GM20431 (cell line): Measurements from ENCODE around the gene SSH3.

Experiments
- in situ Hi-C: fragments of 300-500 bp; cut with MseI, MboI; formaldehyde crosslinking; loops from one replicate; pipeline ENCODE4 v1.15.0; 2020; ENCODE audit warnings: low sequenced_read_pairs; ENCODE audit not compliant: unreplicated experiment

The SSH3 gene

GRCh38 chr11:67267188-67268080 is 35.9 kb upstream of the SSH3 start:
- in situ Hi-C loops, result no loop called here

DNA sequence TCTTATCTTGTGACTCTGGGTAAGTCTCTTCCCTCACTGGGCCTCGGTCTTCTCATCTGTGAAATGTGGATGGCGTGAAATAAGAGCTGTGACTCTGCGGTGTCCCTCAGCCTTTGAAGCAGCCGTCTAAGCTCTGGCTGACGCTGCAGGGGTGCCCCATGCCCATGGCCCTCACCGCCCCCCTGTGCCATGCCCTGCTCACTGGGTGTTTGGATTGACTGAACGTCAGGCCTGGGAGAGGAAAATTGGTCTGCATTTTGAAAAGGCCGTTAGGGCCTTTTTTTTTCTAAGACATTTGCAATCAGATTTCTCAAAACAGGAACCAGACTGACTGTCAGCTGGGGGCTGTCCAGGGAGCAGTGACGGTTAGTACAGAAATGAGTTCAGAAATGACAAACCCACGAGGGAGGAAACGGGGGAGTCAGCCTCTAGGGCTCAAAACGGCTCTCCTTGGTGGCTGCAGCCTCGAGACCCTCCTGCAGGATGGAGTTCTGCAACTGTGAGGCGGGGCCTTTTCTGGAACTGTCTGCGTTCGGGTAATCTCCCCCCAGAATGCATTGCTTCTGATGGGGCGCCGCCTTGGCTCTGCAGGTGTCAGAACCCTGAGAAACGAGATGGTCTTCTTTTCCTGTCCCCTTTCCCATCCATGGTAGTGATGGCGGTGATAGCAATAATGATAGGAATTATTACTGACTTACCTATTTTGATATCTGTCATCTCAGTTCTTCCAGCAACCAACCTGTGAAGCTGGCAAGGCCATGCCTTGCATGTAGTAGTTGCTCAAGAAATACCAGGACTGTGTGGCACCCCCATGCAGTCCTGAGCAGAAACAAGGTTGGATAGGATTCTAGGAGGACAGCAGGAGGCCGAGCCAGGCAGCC is 35.0 kb upstream of the SSH3 start:
- in situ Hi-C loops, result no loop called here

- in situ Hi-C loops, result no loop called here
These were observed 34.4 kb upstream of the SSH3 start for GRCh38 chr11:67268962-67269268.

DNA sequence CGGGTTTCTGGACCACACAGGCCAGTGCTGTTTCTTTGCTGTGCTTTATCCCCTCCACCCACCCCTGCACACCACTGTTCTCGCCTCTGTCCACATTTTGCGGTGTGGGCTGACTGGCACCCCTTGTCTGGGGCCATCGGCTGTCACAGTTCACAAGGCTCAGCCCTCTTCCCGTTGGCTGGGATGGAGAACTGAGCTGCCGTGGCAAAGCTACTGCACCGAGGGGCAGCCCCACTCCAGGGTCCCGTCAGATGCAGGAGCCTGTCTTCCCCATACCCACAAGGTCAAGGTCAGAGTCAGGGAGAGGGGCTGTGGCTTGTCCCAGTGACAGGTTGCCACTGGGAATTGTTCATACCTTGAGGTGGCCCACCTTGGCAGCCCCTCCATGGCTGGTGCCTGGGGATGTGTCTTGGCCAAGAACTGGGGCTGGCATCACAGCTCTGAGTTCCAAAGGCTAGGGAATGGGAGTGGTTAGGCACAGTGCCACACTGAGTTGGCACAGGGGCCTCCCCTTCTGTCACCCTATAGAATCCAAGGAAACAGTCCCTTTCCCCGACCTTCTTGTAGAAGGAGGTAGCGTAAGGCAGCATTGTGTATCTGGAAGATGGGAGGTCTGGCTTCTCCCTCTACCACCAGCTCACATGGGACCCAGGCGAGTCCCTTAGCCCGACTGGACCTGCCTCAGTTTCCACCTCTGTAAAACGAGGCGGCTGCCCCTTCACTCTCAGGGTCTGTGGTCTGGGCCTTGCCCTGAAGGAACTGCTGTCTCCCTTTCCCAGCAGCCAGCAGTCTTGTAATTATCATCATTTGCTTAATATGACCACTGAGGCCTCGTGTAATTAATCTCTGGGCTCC is 33.7 kb upstream of the SSH3 start:
- in situ Hi-C loops, result no loop called here

DNA sequence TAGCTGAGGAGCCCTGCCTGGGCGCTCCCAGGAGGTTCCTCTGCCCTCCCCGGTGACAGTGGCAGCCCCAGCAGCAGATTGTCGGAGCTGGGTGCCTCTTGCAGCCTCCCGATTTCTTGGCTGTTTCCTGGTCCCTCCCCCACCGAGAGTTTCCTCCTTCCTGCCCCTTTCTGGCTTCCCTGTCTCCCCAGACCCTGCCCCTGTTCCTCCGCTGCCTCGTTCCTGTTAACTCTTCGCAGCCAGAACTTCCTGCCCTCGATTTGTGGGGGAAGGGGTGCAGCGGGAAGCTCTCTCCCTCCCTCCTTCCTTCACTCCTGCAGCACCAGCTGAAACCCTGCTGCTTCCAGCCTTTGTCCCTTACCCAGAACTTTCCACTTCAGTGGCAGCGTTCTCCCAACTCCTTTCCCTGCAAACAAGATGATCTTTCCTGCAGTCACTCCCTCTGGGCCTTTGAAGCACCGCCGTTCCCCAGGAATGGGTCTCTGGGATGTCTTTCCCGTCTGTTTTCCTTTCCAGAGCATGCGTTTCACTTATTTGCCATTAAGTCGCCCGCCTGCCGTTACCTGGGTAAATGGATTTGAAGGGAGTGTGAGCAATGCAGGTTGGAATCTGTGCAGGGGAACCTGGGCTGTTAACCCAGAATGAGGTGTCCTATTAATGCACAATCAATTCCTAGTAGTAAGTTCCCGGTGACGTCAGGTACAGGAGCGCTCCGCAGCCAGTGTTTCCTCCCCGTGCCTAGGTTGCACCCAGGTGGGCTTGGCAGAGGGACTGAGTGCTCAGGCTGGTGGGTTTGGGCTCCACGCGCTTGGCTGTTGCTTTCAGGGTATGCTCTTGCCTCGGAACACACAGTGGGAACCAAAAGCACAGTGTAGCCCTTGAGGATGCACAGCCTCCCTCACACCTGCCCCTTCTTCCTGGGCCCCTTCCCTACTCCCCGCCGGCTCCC is 32.8 kb upstream of the SSH3 start:
- in situ Hi-C loops, result no loop called here

DNA sequence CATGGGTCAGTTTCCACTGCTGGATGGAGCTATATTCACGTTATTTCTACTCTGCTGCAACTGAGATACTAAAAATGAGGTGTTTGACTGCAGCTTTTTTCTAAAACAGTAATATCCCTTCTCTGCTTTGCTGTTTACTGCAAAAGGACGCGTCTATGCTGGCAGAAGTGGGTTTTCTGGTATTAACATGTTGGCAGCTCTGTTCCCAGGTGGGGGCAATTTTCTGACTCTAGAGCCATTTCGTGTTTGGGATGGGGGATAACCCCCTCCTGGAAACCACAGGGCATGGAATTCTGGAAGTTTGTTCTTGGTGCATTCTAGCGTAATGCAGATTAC is 32.2 kb upstream of the SSH3 start:
- in situ Hi-C loops, result no loop called here

DNA sequence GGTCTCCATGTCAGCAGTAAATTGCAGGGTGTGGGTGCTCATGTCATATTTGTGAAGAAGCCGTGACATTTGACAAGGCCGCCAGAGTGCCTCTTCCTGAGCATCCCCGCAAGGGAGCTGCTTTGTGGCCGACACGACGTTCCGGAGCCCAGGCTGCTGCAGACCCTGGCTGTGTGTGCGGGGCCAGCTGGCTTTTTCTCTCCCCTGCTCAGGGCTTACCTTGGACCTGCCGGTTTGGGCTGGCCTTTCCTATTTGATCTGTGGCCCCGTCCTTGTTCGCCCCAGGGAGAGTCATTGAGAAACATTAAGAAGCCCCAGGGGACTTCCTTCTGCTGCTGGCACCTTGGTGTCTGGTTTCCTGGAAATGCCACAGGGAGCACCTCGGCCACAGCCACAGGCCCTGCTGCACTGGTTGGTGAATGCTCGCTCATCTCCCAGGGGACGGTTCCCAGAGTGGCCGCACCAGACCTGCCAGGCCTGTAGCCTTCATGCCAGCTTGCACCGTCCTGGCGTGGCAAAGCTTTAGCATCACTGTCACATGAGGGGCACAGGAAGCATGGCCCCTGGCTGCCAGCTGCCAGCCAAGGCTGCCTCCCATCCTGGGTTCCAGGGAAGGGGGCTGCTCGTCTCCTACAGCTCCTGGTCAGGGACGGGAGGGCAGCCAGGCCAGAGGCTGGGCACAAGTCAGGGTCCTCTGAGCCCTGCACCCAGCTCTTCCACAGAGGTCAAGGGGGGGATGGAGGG is 31.6 kb upstream of the SSH3 start:
- in situ Hi-C loops, result no loop called here

DNA sequence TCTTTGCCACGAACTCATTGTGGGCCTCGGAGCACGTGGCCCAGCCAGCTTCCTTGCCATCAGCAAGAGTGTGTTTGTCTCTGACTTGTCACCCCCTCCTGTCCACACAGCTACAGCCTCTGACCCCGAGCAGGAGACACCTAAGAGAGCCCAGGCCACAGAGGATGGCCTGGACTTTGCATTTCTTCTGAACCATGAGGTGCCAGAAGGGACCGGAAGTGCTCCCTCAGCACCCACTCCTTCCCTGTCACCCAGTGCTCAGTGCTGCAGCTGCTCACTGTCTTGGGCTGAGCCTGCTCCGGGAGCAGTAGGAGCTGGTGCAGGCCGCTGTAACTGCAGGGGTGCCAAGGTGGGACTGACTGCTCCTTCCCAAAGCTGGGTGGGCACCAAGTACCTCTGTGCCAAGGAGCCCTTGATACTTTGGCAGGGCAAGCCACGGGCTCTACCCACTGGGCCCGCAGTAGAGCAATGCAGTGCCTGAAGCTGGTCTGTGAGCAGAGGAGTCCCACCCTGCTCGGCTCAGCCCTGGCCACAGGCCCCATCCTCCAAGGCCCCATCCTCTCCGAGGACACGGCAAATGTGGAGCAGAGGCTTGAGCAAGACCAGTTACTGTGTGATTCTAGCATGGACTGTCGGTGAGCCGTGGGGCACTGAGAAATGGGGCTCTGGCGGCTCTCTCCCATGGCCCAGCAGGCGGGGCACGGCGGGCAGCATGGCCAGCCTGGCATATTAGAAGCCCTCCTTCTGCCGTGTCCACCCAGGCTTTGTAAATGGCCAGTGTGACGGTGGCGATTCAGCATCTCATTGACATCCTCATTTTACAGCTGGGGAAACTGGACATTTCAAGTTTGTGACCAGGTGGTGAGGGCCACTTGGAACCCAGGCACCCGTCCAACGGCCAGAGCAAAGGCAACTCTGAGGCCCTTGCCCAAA is 30.7 kb upstream of the SSH3 start:
- in situ Hi-C loops, result no loop called here

DNA sequence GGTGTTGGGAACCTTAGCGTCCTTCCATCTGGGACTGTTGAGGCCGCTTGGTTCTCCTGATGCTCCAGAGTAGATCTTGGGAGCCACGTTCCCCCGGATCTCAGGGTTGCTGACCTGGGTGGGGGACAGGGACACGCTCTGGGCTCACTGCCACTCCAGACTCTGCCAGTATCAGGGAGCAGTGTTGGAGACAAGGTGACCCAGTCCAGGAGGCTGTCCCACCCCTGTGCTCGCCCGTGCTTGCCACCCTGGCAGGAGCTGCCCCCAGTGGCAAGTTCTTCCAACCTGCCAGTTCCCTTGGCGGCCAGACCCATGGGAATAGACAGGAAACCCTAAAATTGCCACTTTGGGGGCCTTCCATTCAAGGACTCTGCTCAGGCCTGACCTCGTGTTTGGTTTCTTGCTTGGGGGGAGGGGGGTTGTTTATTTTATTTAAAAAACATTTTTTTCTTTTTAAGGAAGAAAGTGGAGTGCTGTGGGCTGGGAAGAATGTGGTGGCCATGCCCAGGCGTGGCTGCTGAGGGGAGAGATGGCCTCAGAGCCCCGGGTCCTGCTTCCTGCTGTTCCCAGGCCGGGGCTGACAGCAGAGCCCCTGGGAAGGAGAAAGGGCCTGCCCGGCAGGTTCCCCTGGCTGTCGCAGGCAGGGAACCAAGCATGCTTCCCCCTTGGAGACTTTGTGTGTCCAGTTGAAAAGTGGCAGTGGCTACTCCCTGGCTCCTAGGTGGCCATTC is 29.9 kb upstream of the SSH3 start:
- in situ Hi-C loops, result no loop called here

GRCh38 chr11:67274768-67275605 is 28.3 kb upstream of the SSH3 start:
- in situ Hi-C loops, result no loop called here

DNA sequence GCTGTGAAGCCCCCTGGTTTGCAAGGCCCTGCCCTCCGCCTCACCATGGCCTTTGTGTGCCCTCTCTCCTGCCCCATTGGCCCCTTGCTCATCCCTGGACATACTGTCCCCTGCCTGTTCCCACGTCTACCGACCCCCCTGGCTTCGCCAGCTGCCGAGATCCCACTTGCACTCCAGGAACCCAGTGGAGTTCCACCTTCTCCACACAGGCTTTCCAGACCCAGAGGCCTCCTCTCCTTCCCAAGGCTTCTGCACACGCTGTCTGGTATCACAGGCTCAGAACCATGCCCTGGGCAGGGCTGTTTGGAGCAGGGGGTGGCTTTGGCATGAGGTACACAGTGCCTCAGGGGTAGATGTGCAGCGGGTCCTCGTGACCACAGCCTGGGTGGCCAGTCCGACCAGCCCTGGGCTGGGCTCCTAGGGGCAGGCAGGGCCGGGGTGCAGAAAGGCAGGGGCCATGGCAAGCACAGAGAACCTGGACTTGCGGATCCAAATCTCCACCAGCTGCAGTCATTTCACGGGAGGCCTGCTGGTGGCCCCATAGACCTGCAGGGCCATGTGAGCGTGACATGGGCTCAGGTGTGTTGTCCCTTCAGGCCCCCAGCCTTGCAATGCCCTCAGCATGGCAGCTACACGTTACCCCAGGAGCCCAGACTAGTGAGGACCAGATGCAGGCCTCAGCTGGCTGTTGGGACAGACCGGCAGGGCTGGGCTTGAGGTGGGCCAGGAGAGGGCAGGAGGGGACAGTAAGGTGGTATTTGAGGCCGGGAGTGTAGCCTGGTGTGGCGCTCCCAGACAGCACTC is 27.5 kb upstream of the SSH3 start:
- in situ Hi-C loops, result no loop called here

DNA sequence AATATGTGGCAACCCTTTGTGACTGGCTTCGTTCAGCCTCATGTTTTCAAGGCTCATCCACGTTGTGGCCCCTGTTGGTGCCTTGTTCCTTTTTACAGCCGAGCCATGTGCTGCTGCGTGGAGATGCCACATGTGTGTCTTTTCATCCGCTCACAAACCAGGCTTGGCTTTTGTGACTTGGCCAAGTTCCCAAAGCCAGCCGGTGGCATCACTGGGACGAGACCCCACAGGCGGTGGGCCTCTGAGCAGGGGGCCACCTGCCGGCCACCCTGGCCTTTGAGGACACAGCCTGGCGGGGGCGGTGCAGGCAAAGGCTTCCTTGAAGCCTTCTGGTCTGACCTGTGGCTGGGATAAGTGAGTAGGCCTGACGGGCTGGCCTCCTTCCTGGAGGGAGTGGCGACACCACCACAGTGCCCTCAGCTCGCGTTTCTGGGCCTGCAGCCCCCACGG is 26.5 kb upstream of the SSH3 start:
- in situ Hi-C loops, result no loop called here

- in situ Hi-C loops, result no loop called here
These were observed 25.9 kb upstream of the SSH3 start for GRCh38 chr11:67277231-67277961.

GRCh38 chr11:67278135-67278938 is 25.0 kb upstream of the SSH3 start:
- in situ Hi-C loops, result no loop called here
